ENCODE results near the gene RUFY4.
"Not testable (repeated sequence)": the region's sequence is repeated elsewhere in the genome, so short reads cannot be mapped to it uniquely, and the experiment has no call there.

RUFY4 gene

GRCh38 chr2:218039171-218039570 is 29.9 kb upstream of the RUFY4 start:
- no peak for TF ChIP-seq CTCF (IDR thresholded peaks at IDR 0.05; ENCODE audit: low read depth, low read length)
- DNase-seq (ENCODE audit: extremely low read depth, low read depth) = no peak

GRCh38 chr2:218040883-218041282 is 28.2 kb upstream of the RUFY4 start:
- no peak for TF ChIP-seq CTCF (IDR thresholded peaks at IDR 0.05; ENCODE audit: low read depth, low read length)
- DNase-seq (ENCODE audit: extremely low read depth, low read depth) = no peak

- TF ChIP-seq CTCF (IDR thresholded peaks at IDR 0.05; ENCODE audit: low read depth, low read length) = no peak
- no peak for DNase-seq (ENCODE audit: extremely low read depth, low read depth)
Observed at GRCh38 chr2:218041302-218042168, 27.5 kb upstream of the RUFY4 start.

GRCh38 chr2:218043100-218043499 is 26.0 kb upstream of the RUFY4 start:
- no peak for DNase-seq (ENCODE audit: extremely low read depth, low read depth)
- TF ChIP-seq CTCF (IDR thresholded peaks at IDR 0.05; ENCODE audit: low read depth, low read length) = no peak

DNA sequence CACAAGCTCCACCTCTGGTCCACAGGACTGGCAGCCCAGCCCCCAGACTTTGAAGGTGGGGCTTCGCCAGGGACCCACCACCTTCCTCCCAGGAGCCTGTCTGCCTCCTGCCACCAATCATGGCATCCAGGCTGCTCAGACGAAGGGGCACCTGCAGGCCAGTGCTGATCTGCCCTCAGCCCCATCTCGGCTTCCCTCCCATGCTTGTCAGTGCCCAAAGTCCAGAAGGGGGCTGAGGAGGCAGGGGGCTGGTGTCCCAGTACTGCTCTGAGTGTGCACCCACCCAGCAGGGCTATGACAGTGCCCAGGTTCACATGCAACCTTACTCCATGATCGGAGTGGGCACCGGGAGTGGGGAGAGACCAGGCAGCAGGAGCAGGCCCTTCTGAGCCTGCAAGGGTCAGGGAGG is 25.3 kb upstream of the RUFY4 start:
- TF ChIP-seq CTCF (IDR thresholded peaks at IDR 0.05; ENCODE audit: low read depth, low read length) = no peak

GRCh38 chr2:218044599-218044998 is 24.5 kb upstream of the RUFY4 start:
- not testable (repeated sequence) for DNase-seq (ENCODE audit: extremely low read depth, low read depth)

More for the DNA sequence above, 25.3 kb upstream of the RUFY4 start:
- no peak for DNase-seq (ENCODE audit: extremely low read depth, low read depth)

GRCh38 chr2:218046238-218046637 is 22.8 kb upstream of the RUFY4 start:
- DNase-seq (ENCODE audit: extremely low read depth, low read depth) = no peak
- no peak for TF ChIP-seq CTCF (IDR thresholded peaks at IDR 0.05; ENCODE audit: low read depth, low read length)
